ENCODE results near the gene PTPRT. TPM values are rescaled to one million over a fixed set of nuclear protein-coding genes. Genes with fewer than 3 reads are reported as not detected.

The PTPRT gene
- total RNA-seq, 2 experiments from 2014 or later: not detected

GRCh38 chr20:42378826-42379225 lies 810.9 kb downstream of the PTPRT start:
- Mint-ChIP-seq H3K36me3 (no peaks in the 10 kb centered on the region), H3K4me1 (no peaks in the 10 kb centered on the region), H3K27me3 (no peaks in the 10 kb centered on the region), H3K9me3 (peaks cover 2% of the 10 kb centered on the region), H3K4me3 (no peak overlapping the region), H3K27ac (no peak overlapping the region)
- no peak for DNase-seq

DNA sequence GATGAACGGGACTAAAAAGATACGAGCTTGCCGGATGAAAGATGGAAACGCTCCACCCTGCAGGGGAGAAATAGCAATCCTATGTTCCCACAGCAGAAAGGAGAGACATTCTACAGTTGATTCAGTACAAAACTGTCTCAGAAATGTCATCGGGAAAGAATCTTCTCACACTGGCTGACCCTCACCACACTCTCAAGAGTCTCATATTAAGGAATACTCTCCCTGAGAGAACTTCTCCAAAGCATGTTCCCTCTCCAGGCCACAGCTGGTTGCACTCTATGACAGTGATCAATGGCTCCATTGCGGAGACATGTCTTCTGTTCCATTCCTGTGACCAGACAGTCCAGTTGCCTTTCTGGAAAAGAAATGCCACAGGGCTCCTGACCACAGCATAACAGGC lies 813.6 kb downstream of the PTPRT start:
- no peaks in the 10 kb centered on the region for H3K27me3 Mint-ChIP-seq
- H3K4me1 Mint-ChIP-seq: no peaks in the 10 kb centered on the region
- peaks cover 2% of the 10 kb centered on the region for H3K9me3 Mint-ChIP-seq
- no peak overlapping the region for H3K27ac Mint-ChIP-seq
- no peak for DNase-seq
- no peak overlapping the region for H3K4me3 Mint-ChIP-seq
- no peaks in the 10 kb centered on the region for H3K36me3 Mint-ChIP-seq

DNA sequence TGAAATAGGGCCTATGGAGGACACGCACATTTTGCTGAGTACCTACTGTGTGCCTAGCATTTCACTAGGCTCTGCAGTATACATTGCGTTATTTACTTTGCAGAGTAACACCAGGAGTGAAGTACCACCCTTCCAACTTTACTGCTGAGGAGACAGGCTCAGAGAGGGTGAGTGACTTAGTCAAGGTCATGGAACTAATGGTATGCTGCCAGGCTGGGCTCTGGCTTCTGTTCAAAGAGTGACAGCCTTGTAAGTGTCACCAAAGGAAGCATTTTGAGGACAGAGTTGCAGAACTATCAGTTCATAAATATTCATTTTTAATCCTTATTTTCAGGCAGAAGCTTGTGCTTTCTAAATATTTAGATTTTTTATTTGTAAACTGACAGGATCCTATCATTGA lies 816.7 kb downstream of the PTPRT start:
- no peaks in the 10 kb centered on the region for H3K4me1 Mint-ChIP-seq
- H3K27ac Mint-ChIP-seq: no peak overlapping the region
- no peaks in the 10 kb centered on the region for H3K27me3 Mint-ChIP-seq
- DNase-seq: no peak
- no peak overlapping the region for H3K4me3 Mint-ChIP-seq
- H3K36me3 Mint-ChIP-seq: no peaks in the 10 kb centered on the region
- H3K9me3 Mint-ChIP-seq: no peaks in the 10 kb centered on the region

GRCh38 chr20:42370075-42370474 lies 819.6 kb downstream of the PTPRT start:
- H3K27ac Mint-ChIP-seq: no peak overlapping the region
- DNase-seq: no peak
- no peaks in the 10 kb centered on the region for H3K9me3 Mint-ChIP-seq
- no peaks in the 10 kb centered on the region for H3K27me3 Mint-ChIP-seq
- no peak overlapping the region for H3K4me3 Mint-ChIP-seq
- no peaks in the 10 kb centered on the region for H3K36me3 Mint-ChIP-seq
- no peaks in the 10 kb centered on the region for H3K4me1 Mint-ChIP-seq

GRCh38 chr20:42368910-42369309 lies 820.8 kb downstream of the PTPRT start:
- H3K9me3 Mint-ChIP-seq: no peaks in the 10 kb centered on the region
- no peak for DNase-seq
- H3K36me3 Mint-ChIP-seq: no peaks in the 10 kb centered on the region
- H3K4me1 Mint-ChIP-seq: no peaks in the 10 kb centered on the region
- no peak overlapping the region for H3K27ac Mint-ChIP-seq
- H3K4me3 Mint-ChIP-seq: no peak overlapping the region
- H3K27me3 Mint-ChIP-seq: no peaks in the 10 kb centered on the region

DNA sequence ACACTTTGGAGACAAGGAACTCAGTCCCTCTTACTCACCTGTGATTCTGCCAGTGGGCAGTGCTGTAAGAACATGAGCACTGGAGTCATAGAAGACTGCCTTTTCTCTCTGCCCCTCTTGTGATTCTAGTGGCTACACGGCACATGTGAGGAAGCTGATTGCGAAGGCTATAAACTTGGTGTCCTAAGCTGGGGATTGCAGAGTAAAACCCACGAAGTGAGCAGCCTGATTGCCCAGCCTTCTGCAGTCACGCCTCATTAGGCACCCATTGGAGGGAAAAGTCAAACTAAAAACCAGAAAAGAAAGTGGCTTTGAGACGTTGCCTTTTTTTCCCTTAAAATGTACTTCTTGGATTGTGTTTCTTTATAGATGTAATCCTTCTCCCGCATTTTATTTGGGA lies 823.1 kb downstream of the PTPRT start:
- Mint-ChIP-seq H3K4me1 (no peaks in the 10 kb centered on the region), H3K9me3 (no peaks in the 10 kb centered on the region), H3K27me3 (no peaks in the 10 kb centered on the region), H3K36me3 (no peaks in the 10 kb centered on the region), H3K27ac (no peak overlapping the region), H3K4me3 (no peak overlapping the region)
- no peak for DNase-seq

DNA sequence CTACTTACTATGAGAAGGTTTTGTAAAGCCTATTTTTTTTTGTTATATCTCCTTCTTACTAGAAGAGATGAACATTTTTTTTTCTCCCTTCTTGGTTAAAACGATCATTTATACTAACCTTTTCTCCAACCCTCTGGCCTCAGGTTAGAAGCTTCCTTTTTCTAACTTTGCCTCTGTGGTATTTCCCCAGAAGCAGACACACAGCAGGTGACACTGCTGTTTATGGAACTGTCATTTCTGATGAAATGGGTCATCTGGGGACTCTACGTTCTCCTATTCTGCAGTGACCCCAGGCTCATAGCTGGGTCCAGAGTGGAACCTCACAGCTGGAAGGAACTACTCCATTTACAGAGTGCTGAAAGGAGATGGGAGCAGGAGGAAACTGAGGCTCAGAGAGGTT lies 825.3 kb downstream of the PTPRT start:
- Mint-ChIP-seq H3K4me1 (no peaks in the 10 kb centered on the region), H3K4me3 (no peak overlapping the region), H3K27ac (no peak overlapping the region), H3K36me3 (no peaks in the 10 kb centered on the region), H3K9me3 (no peaks in the 10 kb centered on the region), H3K27me3 (no peaks in the 10 kb centered on the region)
- DNase-seq: no peak

DNA sequence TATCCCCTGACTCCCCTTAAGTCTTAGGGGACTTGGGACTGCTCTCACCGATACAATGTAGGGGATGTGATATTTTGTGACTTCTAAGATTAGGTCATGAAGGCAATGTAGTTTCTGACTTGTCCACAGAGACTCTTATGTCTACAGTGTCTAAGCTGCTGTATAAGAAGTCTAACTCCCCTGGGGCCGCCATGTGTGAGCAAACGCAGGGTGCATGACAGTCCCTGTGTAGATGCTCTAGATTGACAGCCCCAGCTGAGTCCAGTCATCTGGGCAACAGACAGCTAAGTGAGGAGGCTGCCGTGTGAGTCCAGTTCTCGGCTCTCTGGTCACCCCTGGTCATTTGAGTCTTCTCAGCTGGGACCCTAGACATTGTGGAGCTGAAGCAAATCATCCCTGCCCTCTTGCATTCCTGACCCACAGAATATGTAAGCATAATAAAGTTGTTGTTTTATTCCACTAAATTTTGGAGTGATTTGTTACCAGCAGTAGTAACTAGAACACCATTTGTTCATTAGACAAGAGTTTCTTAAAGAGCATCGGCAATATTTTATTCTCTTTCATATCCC lies 828.2 kb downstream of the PTPRT start:
- no peak for DNase-seq
- Mint-ChIP-seq H3K4me3 (no peak overlapping the region), H3K36me3 (no peaks in the 10 kb centered on the region), H3K27ac (no peak overlapping the region), H3K27me3 (no peaks in the 10 kb centered on the region), H3K9me3 (no peaks in the 10 kb centered on the region), H3K4me1 (no peaks in the 10 kb centered on the region)

- Mint-ChIP-seq H3K27ac (no peak overlapping the region), H3K4me3 (no peak overlapping the region), H3K4me1 (no peaks in the 10 kb centered on the region), H3K36me3 (no peaks in the 10 kb centered on the region), H3K9me3 (no peaks in the 10 kb centered on the region), H3K27me3 (no peaks in the 10 kb centered on the region)
- DNase-seq: no peak
Measured at GRCh38 chr20:42360621-42361020, 829.1 kb downstream of the PTPRT start.

DNA sequence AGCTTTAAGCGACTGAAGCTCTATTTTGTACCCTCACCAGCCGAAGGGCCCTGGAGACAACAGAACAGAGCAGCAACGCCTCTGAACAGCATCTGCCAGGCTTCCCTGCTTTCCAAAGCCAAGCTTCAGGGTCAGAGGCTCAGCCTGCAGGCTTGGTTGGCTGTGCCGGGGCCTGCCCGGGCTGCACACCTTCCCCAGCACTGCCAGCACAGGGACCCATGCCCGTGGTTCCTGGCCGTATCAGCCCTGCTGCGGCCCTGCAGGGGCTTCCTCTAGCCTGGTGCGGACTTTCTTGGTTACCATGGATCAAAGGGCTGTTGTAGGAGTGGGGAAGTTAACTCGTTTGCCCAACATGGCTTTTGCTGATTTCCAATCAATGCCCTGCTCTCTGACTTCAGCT lies 830.1 kb downstream of the PTPRT start:
- no peaks in the 10 kb centered on the region for H3K36me3 Mint-ChIP-seq
- H3K4me3 Mint-ChIP-seq: no peak overlapping the region
- H3K4me1 Mint-ChIP-seq: no peaks in the 10 kb centered on the region
- H3K9me3 Mint-ChIP-seq: no peaks in the 10 kb centered on the region
- no peak for DNase-seq
- no peaks in the 10 kb centered on the region for H3K27me3 Mint-ChIP-seq
- H3K27ac Mint-ChIP-seq: no peak overlapping the region

- Mint-ChIP-seq H3K4me3 (no peak overlapping the region), H3K9me3 (no peaks in the 10 kb centered on the region), H3K27me3 (no peaks in the 10 kb centered on the region), H3K27ac (no peak overlapping the region), H3K4me1 (no peaks in the 10 kb centered on the region), H3K36me3 (no peaks in the 10 kb centered on the region)
- no peak for DNase-seq
Measured at GRCh38 chr20:42352096-42352495, 837.6 kb downstream of the PTPRT start.

GRCh38 chr20:42350521-42350920 lies 839.2 kb downstream of the PTPRT start:
- Mint-ChIP-seq H3K27me3 (no peaks in the 10 kb centered on the region), H3K9me3 (no peaks in the 10 kb centered on the region), H3K4me3 (no peak overlapping the region), H3K4me1 (no peaks in the 10 kb centered on the region), H3K27ac (no peak overlapping the region), H3K36me3 (no peaks in the 10 kb centered on the region)
- DNase-seq: no peak

DNA sequence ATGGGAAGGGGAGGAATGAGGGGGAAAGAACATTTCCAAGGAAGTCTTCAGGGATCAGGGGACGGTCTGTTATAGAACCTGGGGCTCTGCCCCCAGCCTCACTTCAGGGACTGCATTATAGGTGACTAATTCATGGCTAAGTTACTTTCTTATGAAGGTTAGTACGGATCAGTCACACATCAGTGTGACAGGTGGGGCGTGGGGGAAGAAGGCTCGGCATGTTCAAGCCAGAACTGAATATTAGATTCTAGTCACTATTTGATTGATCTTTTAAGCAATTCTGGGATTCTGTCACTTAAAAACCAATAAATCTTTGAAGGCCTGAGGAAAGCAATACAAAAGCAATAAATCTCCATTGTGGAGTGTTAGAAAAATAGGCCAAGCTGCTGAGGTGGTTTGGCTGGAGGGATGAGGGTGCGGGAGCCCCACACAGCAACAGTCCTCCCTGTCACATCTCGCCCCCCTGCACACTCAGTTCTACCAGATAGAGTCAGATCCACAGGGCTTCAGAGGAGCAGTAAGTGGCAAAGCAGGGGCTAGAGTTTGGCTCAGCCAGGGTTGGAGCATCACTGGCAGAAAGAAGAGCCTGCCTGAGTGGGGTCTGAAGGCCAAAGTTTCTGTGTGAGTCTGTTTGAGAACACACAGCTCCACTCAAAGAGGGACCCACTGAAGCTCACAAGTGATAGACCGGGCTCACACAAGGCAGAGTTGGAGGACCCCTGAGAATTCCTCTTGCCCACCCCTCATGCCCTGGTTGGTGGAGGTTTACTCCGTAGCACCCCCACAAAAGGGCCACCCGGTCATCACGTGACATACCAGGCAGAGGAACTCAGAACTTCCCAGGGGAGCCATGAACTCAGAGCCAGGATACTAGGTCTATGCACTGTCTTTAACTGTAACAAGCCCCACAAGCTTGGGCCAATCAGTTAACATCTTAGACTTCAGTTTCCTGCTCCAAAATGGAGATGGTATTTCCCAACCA lies 843.2 kb downstream of the PTPRT start:
- no peak for DNase-seq
- H3K4me3 Mint-ChIP-seq: no peak overlapping the region
- no peak overlapping the region for H3K27ac Mint-ChIP-seq
- H3K36me3 Mint-ChIP-seq: no peaks in the 10 kb centered on the region
- no peaks in the 10 kb centered on the region for H3K9me3 Mint-ChIP-seq
- H3K4me1 Mint-ChIP-seq: no peaks in the 10 kb centered on the region
- no peaks in the 10 kb centered on the region for H3K27me3 Mint-ChIP-seq

GRCh38 chr20:42341654-42342053 lies 848.1 kb downstream of the PTPRT start:
- Mint-ChIP-seq H3K4me1 (no peaks in the 10 kb centered on the region), H3K36me3 (no peaks in the 10 kb centered on the region), H3K27ac (no peak overlapping the region), H3K27me3 (no peaks in the 10 kb centered on the region), H3K9me3 (peaks cover 4% of the 10 kb centered on the region), H3K4me3 (no peak overlapping the region)
- DNase-seq: no peak

- Mint-ChIP-seq H3K9me3 (peaks cover 4% of the 10 kb centered on the region), H3K36me3 (no peaks in the 10 kb centered on the region), H3K27ac (no peak overlapping the region), H3K4me1 (no peaks in the 10 kb centered on the region), H3K4me3 (no peak overlapping the region), H3K27me3 (no peaks in the 10 kb centered on the region)
- DNase-seq: no peak
Measured at GRCh38 chr20:42340368-42340767, 849.3 kb downstream of the PTPRT start.
